Endothelial cell (in vitro differentiated cells): Measurements from ENCODE around the gene SPPL3. TPM values are rescaled to one million over a fixed set of nuclear protein-coding genes. Genes with fewer than 3 reads are reported as not detected.
"Not testable (repeated sequence)": the region's sequence is repeated elsewhere in the genome, so short reads cannot be mapped to it uniquely, and the experiment has no call there.

Experiments
- DNase-seq: peaks from one replicate; pipeline ENCODE4 v3.0.0; 2021; ENCODE audit warnings: low spot score
- H3K27ac Mint-ChIP-seq: one replicate; pipeline ENCODE4 v1.8.0; 2021; ENCODE audit warnings: mixed read lengths, inconsistent platforms; ENCODE audit not compliant: unreplicated experiment
- H3K27me3 Mint-ChIP-seq: one replicate; pipeline ENCODE4 v1.8.0; 2021; ENCODE audit warnings: mild to moderate bottlenecking, moderate library complexity, mixed read lengths, inconsistent platforms; ENCODE audit not compliant: unreplicated experiment
- H3K36me3 Mint-ChIP-seq: one replicate; pipeline ENCODE4 v1.8.0; 2021; ENCODE audit warnings: mild to moderate bottlenecking, low read depth, mixed read lengths, inconsistent platforms; ENCODE audit not compliant: unreplicated experiment
- H3K4me1 Mint-ChIP-seq: one replicate; pipeline ENCODE4 v1.8.0; 2021; ENCODE audit warnings: mild to moderate bottlenecking, mixed read lengths, inconsistent platforms; ENCODE audit not compliant: unreplicated experiment
- H3K4me3 Mint-ChIP-seq: one replicate; pipeline ENCODE4 v1.8.0; 2021; ENCODE audit warnings: mild to moderate bottlenecking, mixed read lengths, inconsistent platforms; ENCODE audit not compliant: unreplicated experiment
- H3K9me3 Mint-ChIP-seq: one replicate; pipeline ENCODE4 v1.8.0; 2021; ENCODE audit warnings: mixed read lengths, inconsistent platforms; ENCODE audit not compliant: unreplicated experiment
- CTCF ChIP-seq: fragments of 200-600 bp; sonication (generic); IDR thresholded peaks from one replicate; pipeline ENCODE4 v1.5.0; 2021; ENCODE audit warnings: antibody characterized with exemption; ENCODE audit not compliant: unreplicated experiment
- total RNA-seq: library from RNA; stranded (reverse); fragmentation: NEBNext Ultra II Directional; extraction: Animal tissue kit (Norgen Biotek cat#: 25700); gene quantifications from one replicate; pipeline ENCODE4 v1.2.1, GENCODE V29; 2021; ENCODE audit not compliant: unreplicated experiment

The SPPL3 gene
- total RNA-seq, 1 donor from 2014 or later: 55.4 TPM

GRCh38 chr12:120736404-120737331, 167.5 kb downstream of the SPPL3 start:
- H3K27ac Mint-ChIP-seq: no peak overlapping the region
- no peak for TF ChIP-seq CTCF
- no peaks in the 10 kb centered on the region for H3K9me3 Mint-ChIP-seq
- H3K4me1 Mint-ChIP-seq: no peaks in the 10 kb centered on the region
- H3K4me3 Mint-ChIP-seq: no peak overlapping the region
- no peak for DNase-seq
- H3K36me3 Mint-ChIP-seq: peaks cover 6% of the 10 kb centered on the region
- peaks cover 3% of the 10 kb centered on the region for H3K27me3 Mint-ChIP-seq

GRCh38 chr12:120735181-120735580, 169.0 kb downstream of the SPPL3 start:
- Mint-ChIP-seq H3K27me3 (peaks cover 2% of the 10 kb centered on the region), H3K9me3 (no peaks in the 10 kb centered on the region), H3K4me3 (no peak overlapping the region), H3K4me1 (no peaks in the 10 kb centered on the region), H3K36me3 (peaks cover 11% of the 10 kb centered on the region), H3K27ac (no peak overlapping the region)
- no peak for DNase-seq
- TF ChIP-seq CTCF: no peak

- no peak for TF ChIP-seq CTCF
- H3K27me3 Mint-ChIP-seq: peaks cover 2% of the 10 kb centered on the region
- H3K4me1 Mint-ChIP-seq: no peaks in the 10 kb centered on the region
- no peaks in the 10 kb centered on the region for H3K9me3 Mint-ChIP-seq
- peaks cover 18% of the 10 kb centered on the region for H3K36me3 Mint-ChIP-seq
- H3K4me3 Mint-ChIP-seq: no peak overlapping the region
- no peak overlapping the region for H3K27ac Mint-ChIP-seq
- DNase-seq: no peak
Observed at GRCh38 chr12:120734210-120734609, 169.9 kb downstream of the SPPL3 start.

GRCh38 chr12:120733574-120733973, 170.6 kb downstream of the SPPL3 start:
- no peak overlapping the region for H3K4me3 Mint-ChIP-seq
- H3K4me1 Mint-ChIP-seq: no peaks in the 10 kb centered on the region
- H3K27me3 Mint-ChIP-seq: peaks cover 2% of the 10 kb centered on the region
- H3K9me3 Mint-ChIP-seq: no peaks in the 10 kb centered on the region
- no peak for TF ChIP-seq CTCF
- DNase-seq: no peak
- H3K36me3 Mint-ChIP-seq: peaks cover 18% of the 10 kb centered on the region
- no peak overlapping the region for H3K27ac Mint-ChIP-seq

- not testable (repeated sequence) for H3K9me3 Mint-ChIP-seq, H3K4me1 Mint-ChIP-seq, H3K27ac Mint-ChIP-seq, DNase-seq, H3K4me3 Mint-ChIP-seq, H3K27me3 Mint-ChIP-seq
- peaks cover 18% of the 10 kb centered on the region for H3K36me3 Mint-ChIP-seq
Observed at GRCh38 chr12:120732198-120732597, 172.0 kb downstream of the SPPL3 start.
